Measurements from ENCODE around the gene CCDC33.

CCDC33 gene

GRCh38 chr15:74261041-74261440 is 24.9 kb downstream of the CCDC33 start:
- DNase-seq, result no peak

- DNase-seq, result no peak
These were observed 25.6 kb downstream of the CCDC33 start for GRCh38 chr15:74261685-74262084.

GRCh38 chr15:74262151-74262550 is 26.0 kb downstream of the CCDC33 start:
- no peak for DNase-seq

GRCh38 chr15:74262625-74263024 is 26.5 kb downstream of the CCDC33 start:
- no peak for DNase-seq

- DNase-seq, result no peak
These were observed 27.3 kb downstream of the CCDC33 start for GRCh38 chr15:74263466-74263865.

GRCh38 chr15:74264081-74264501 is 28.0 kb downstream of the CCDC33 start:
- DNase-seq, result no peak

- DNase-seq, result no peak
These were observed 29.0 kb downstream of the CCDC33 start for GRCh38 chr15:74265046-74265639.

GRCh38 chr15:74268020-74268419 is 31.9 kb downstream of the CCDC33 start:
- DNase-seq, result no peak

- no peak for DNase-seq
These were observed 33.4 kb downstream of the CCDC33 start for GRCh38 chr15:74269362-74270035.

- no peak for DNase-seq
These were observed 34.0 kb downstream of the CCDC33 start for GRCh38 chr15:74270155-74270554.

GRCh38 chr15:74270854-74271520 is 34.9 kb downstream of the CCDC33 start:
- DNase-seq, result no peak

- DNase-seq, result no peak
These were observed 36.7 kb downstream of the CCDC33 start for GRCh38 chr15:74272812-74273211.

GRCh38 chr15:74274470-74275038 is 38.4 kb downstream of the CCDC33 start:
- no peak for DNase-seq

GRCh38 chr15:74275957-74276356 is 39.8 kb downstream of the CCDC33 start:
- DNase-seq, result no peak

GRCh38 chr15:74276560-74276959 is 40.4 kb downstream of the CCDC33 start:
- no peak for DNase-seq

- DNase-seq, result no peak
These were observed 41.2 kb downstream of the CCDC33 start for GRCh38 chr15:74277242-74277810.

- no peak for DNase-seq
These were observed 42.1 kb downstream of the CCDC33 start for GRCh38 chr15:74278207-74278606.

GRCh38 chr15:74281147-74282133 is 45.3 kb downstream of the CCDC33 start:
- DNase-seq, result no peak

GRCh38 chr15:74283368-74283767 is 47.2 kb downstream of the CCDC33 start:
- no peak for DNase-seq

GRCh38 chr15:74289671-74290070 is 53.5 kb downstream of the CCDC33 start:
- no peak for DNase-seq

GRCh38 chr15:74290645-74291044 is 54.5 kb downstream of the CCDC33 start:
- DNase-seq, result no peak
